ENCODE data around the gene SCAMP4.

DNA sequence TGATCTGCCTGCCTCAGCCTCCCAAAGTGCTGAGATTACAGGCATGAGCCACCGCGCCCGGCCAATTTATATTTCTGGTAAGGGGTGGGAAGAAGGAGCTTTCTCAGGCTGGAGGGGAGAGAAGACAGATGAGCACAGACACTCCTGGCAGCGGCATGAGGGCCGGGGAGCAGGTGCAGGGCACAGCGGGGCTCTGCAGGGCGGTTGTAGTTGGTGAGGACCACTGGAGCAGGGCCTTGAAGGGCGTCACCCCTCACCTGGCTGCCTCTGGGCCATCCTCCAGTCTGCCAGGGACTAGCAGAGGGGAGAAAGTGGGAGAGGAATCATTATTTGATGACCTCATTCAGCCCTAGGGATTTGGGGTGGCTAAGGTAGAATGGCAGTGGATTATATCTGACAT, 27.2 kb downstream of the SCAMP4 start:
- TF ChIP-seq, protein P1, sequence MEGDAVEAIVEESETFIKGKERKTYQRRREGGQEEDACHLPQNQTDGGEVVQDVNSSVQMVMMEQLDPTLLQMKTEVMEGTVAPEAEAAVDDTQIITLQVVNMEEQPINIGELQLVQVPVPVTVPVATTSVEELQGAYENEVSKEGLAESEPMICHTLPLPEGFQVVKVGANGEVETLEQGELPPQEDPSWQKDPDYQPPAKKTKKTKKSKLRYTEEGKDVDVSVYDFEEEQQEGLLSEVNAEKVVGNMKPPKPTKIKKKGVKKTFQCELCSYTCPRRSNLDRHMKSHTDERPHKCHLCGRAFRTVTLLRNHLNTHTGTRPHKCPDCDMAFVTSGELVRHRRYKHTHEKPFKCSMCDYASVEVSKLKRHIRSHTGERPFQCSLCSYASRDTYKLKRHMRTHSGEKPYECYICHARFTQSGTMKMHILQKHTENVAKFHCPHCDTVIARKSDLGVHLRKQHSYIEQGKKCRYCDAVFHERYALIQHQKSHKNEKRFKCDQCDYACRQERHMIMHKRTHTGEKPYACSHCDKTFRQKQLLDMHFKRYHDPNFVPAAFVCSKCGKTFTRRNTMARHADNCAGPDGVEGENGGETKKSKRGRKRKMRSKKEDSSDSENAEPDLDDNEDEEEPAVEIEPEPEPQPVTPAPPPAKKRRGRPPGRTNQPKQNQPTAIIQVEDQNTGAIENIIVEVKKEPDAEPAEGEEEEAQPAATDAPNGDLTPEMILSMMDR (IDR thresholded peaks at IDR 0.05), result no peak
- TF ChIP-seq POLR2A (IDR thresholded peaks at IDR 0.05) (no peak), POLR2AphosphoS5 (IDR thresholded peaks at IDR 0.05) (no peak), EP300 (IDR thresholded peaks at IDR 0.05) (no peak)
